ENCODE data around the gene PRR33.
"Not testable (repeated sequence)": the region's sequence is repeated elsewhere in the genome, so short reads cannot be mapped to it uniquely, and the experiment has no call there.

The PRR33 gene

DNA sequence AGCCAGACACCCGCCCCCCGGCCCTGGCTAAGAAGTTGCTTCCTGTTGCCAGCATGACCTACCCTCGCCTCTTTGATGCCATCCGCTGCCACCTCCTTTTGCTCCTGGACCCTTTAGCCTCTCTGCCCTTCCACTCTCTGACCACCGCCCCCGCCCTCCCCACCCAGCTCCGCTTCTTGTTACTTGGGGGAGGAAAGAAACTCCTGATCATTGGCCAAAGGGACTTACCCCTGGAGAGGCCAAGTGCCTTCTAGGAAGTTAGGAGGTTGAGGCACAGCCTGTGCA is at the start of gene PRR33:
TSS of gene PRR33 (minus strand) at position 65 of the 285 bp plus-strand sequence. CDS start 1,311 bp downstream, outside the sequence.
- no peak for DNase-seq

DNA sequence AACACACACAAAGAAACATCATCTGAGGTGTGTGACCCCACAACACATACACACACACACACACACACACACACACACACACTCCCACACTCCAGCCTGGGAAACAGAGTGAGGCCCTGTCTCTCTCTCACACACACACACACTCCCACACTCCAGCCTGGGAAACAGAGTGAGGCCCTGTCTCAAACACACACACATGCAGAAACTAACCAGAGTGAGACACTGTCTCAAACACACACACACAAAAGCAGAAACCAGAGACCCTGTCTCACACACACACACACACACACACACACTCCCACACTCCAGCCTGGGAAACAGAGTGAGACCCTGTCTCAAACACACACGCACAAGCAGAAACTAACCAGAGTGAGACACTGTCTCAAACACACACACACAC is 48.1 kb upstream of the PRR33 start:
- not testable (repeated sequence) for DNase-seq

DNA sequence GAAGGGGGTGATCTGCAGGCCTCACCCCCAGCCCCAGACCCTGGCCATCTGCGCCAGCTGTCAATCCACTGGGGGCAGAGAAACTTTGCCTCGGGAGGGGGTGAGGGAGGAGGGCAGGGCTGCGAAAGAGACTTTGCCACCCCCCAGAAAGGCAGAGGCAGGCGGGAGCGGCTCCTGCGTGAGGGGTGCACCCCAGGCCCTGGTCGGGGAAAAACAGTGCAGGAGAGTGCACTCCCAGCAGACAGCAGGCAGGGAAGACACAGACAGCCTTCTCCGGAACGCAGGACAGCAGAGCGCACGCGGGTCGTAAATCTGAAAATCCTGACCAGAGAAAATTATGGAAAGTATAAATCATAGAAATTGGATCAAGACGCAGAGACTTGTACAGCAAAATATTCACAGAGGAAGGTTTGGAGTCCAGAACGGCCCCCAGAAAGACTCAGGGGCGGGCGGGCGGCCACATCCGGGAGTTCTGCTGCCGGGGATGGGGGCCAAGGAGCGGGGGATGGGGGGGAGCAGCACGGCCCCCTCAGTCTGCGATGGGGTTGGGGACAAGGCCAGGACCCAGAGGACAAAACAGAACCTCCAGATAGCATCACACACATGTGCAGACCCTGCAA is 47.4 kb upstream of the PRR33 start:
- DNase-seq = no peak

DNA sequence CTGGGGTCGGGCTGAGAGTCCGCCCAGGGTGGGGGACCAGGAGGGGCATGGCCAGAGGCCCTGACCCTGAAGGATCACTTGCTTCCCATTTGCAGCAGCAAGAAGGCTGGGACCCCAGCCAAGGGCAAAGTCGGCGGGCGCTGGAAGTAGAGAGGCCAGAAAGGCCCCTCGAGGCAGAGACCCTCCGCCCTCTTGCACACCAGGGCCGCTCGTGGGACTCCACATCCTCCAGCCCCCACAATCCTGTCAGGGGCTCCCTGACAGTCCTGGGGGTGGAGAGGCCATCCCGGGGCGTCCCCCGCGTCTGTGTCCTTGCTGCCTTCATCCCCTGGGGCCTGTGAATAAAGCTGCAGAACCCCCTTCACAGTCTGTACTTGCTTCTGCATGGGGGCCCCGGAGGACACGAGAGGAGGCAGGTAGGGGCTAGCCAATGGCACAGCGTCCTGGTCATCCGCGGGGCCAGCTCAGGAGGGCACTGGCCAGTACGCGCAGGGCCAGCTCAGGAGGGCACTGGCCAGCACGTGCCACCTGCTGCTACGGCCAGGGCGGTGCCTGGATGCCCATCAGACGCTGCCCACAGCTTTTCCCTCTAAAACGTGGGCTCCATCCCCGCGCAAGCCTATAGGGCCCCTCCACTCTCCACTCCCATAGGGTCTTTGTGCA is 46.8 kb upstream of the PRR33 start:
- no peak for DNase-seq

DNA sequence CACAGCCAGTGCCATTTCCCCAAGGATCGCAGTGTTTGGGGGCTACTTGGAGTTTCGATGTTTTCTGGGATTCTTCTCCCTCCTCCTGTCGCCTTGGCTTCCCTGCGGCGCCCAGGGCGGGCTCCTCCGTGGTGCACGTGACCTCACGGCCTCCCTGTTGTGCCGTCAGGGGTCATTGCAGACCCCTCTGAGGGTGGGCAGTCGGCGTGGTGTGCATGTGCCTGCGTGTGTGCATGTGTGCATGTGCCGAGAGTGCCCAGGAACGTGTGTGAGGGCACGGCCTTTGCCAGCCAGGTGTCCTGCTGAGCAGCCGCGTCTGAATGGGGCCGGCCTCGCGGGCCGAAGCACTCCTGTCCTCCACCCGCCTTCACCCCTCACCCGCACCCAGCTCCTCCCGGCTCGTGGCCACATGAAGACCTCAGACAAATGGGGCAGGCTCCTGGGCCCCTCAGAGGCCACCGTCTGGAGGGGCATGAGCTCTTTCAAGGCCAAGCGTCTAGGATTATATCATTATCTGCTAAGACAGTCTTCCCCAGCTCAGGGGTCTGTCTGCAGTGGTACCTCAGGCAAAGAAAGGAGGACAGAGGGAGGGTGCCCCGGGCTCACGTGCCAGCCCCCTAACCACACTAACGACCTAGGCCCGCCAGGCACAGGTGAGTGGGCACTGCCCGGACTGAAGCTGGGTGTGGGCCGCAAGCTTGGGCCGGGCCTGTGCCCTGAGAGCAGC is 46.1 kb upstream of the PRR33 start:
- no peak for DNase-seq

DNA sequence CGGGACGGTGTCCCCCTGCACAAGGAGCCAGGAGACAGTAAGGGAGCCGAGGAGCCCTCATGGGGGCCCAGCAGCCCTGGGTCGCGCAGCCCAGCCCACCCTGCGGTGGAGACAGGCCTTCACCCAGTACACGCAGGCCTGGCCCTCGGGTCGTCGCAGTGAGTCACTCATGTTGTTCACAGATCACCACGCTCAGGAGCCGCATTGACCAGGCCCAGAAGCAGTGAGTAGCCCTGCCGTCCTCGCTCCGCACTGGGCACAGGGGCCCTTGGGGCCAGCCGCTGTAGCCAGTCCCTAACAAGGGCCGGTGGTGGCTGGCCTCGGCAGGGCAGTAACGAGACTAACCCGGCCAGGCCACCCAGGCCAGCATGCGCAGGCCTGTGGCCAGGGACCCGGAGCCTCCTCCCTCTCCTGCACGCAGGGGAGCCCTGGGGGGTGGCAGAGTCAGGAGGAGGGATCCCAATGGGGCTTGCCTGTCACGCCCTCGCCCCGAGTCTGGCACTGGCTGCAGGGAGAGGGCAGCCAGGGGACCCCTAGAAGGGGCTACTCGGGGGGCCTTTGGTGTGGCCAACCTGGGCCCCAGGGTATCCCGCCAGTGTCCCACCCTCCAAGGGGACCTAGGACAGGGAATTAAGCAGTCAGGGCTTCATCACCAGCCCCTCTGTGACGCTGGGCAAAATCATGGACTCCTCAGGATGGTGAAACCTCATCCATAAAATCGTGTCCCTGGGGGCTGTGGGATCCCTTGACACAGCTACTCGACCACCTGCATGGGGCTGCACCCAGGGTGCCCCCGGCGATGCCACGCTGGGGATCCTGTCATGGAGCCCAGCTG is 45.3 kb upstream of the PRR33 start:
- DNase-seq = no peak

DNA sequence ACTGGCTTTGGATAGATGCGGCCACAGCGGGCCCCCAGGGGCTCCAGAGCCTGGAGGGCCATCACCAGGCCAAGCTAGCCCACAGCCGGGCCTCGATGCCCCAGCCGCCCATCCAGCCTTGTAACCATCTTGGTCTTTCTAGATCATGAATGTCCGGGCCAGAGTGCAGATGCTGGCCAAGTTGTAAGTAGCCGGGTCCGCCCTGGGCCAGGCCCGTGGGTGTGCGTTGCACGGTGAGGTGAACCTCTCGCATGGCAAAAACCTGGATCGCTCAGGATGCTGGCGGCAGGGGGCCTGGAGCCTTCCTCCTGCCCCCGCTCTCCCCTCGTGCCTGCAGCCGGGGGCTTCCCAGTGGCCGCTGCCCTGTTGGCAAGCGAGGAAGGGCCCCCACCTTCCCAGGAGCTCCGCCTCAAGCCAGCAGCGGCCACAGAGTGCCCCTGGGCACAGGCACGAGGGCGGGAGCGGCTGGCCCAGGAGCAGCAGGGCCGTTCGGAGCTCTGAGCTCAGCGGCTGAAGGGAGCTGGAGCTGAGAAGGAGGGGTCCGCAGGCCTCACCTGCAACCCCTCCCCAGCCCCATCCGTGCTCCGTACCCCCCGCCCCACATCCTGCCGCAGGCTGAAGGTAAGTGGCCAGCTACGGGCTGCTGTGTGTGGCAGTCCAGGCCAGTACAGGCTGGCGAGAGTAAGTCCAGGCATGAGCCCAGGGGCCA is 44.5 kb upstream of the PRR33 start:
- no peak for DNase-seq

DNA sequence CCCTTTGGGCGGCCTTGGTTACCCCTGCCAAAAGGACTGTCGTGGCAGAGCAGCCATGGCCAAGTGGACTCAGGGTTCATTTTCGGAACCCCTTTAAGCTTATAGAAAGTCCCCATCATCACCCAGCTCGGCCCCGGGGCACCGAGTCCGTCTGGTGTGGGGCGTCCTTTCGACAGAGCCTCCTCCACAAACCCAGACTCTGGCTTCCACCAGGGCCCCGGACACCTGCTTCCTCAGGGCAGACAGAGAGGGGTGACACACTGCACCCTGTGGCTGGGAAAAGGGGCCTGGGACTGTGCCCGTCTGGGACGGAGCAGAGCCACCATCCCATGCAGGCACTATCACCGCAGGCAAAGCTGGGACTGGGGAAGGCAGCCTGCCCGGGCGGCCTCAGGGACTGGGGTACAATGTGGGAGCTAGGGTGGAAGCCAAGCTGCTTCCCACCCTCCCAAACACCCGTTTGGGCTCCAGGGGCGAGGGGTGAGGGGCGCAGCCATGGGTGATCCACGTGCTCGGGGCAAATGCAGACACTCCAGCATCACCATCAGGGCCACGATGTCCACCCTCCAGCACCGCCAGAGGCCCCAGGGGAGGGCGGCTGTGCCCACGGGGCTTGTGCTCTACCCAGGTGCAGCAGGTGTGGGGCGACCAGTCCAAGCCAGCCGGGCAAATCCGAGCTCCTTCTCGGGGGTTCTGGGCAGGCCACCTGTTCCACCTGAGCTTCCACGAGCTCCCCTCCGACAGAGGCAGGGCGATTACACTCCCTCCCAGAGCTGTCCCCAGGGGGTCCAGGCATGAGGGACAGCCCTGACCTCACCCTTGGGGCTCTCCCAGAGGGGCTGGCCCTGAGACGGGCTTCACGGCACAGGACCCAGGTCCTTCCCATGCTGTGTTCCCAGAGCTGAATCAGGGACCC is 43.7 kb upstream of the PRR33 start:
- no peak for DNase-seq

DNA sequence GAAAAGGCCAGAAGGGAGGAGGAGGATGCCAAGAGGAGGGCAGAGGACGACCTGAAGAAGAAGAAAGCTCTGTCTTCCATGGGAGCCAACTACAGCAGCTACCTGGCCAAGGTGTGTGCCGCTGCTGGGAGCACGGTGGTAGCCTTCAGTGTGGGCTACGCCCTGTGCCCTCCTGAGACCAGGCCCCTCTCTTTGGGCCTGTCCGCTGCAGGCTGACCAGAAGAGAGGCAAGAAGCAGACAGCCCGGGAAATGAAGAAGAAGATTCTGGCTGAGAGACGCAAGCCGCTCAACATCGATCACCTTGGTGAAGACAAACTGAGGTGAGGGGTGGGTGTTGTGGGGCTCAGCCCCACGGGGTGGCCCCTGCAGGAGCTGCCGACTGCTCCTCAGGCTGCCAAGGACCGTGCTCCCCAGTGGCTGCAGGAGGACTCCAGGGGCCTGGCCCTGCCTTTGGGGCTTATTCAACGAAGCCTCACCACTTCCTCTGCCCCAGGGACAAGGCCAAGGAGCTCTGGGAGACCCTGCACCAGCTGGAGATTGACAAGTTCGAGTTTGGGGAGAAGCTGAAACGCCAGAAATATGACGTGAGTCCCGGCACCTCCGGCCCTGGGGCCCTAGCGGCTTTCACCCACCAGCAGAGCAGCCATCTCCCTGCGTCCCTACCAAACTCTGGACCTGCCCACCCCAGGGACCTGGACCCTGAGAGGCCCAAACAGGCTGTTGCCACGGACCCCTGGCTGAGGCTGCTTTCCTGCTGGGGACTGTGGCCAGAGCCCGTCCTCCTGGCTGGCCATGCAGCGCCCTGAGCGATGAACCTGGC is 42.9 kb upstream of the PRR33 start:
- DNase-seq = no peak

DNA sequence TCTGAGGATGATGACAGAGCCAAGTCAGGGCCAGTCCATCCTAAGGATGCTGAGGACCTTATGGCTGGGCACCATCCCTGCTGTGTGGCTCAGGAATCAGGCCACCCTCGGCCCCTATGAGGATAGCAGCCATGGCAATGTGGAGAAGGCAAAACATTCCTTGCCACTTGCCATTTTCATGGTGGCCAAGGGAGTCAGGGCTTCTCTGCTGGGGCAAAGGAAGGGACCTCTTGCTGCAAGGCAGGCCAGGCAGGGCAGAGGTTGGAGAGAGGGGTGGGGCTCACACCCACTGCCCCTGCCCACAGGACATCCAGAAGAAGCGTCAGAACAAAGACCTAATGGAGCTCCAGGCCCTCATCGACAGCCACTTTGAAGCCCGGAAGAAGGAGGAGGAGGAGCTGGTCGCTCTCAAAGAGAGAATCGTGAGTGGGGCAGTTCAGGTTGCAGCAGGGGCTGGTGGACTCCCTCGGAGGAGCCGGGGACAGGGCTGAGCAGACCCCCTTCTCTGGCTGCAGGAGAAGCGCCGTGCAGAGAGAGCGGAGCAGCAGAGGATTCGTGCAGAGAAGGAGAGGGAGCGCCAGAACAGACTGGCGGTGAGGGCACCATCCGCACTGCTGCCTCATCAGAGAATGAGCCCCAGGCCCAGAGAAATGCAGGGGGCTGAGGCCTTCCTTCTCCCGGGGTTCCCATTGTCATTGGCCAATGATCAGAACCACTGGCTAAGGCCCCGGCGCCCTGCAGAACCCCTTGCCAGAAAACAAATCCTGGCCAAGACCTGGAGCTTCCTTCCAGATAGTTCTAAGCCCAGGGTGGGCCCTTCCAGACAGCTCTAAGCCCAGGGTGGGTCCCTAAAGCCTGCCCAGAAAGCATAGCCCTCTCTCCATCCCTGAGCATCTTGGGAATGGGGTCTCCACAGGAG is 42.0 kb upstream of the PRR33 start:
- DNase-seq = no peak

DNA sequence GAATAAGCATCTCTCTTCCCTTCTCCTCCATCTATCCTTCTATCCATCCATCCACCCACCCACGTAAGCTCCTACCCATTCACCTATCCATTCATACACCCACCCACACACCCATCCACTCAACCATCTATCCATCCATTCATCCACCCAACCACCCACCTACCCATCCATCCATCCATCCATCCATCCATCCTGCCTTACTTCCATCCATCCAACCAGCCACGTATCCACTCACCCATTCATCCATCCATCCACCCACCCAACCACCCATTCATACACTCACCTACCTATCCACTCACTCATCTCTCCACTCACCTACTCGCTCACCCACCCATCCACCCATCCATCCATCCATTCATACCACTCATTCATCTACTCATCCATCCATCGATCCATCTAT is 41.0 kb upstream of the PRR33 start:
- DNase-seq = no peak

DNA sequence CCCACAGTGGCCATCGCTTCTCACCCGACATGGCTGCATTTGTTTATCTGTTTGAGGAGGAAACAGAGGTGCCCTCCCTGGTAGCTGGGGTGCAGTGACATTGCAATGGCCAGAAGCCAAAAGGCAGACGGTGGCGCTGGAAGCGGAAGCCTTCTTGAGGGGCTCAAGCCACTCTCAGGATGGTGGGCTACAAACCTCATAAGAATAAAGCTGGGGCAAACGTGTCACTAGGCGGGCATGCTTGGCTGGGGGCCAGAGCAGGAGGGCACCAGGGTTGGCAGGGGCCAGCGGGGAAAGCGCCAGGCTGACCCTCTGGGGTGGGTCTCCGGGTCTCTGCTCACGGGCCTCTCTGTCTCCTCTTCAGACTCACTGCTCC is 40.4 kb upstream of the PRR33 start:
- no peak for DNase-seq

DNA sequence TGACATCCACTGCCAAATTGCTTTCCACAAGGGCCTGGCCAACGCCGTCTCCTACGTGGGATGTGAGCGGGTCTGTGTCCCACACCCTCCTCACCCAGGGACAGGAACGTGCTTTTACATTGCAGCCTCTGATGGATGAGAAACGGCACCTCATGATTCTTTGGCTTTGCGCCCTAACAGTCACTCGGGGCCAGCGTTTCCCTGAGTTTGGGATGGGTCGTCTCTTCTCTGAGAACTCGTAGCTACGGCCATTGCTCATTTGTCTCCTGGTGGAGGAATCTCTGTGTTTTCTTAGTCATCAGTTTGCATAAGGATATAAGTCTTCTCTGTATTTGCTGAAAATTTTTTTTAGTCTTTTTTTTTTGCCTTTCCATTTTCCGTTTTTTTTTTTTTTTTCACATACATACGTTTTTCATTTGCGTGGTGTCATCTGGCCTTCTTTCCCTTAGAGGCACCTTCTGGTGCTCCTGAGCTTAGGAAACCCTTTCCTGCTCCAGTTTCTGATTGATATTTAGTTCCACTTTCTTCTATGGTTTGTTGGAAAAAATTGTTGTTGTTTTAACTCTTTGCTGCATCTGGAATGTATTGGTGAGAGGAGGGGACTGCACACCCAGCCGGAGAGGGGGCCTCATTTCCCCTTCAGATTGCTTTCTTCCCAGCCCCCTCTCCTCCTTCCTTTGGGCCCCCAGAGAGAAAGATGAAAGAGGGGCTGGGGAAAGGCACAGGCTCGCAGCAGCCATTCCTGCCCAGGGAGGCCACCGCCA is 39.8 kb upstream of the PRR33 start:
- DNase-seq = no peak

DNA sequence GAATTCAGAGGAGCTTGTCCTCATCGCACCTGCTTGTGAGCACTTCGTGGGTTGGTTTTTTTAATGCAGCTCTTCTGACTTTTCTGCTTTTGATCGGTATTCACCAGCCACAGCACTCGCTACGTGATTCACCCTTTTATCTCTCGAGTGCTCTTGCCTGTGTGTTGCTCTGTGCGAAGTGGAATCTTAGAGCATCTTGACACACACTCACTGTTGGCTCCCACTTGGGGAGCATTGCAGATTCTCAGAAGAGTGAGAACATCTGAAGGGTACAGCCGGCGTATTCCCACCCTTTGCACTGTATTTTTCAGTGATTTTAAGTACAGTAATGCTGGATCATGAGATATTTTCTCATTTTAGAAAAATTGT is 38.8 kb upstream of the PRR33 start:
- DNase-seq = no peak

DNA sequence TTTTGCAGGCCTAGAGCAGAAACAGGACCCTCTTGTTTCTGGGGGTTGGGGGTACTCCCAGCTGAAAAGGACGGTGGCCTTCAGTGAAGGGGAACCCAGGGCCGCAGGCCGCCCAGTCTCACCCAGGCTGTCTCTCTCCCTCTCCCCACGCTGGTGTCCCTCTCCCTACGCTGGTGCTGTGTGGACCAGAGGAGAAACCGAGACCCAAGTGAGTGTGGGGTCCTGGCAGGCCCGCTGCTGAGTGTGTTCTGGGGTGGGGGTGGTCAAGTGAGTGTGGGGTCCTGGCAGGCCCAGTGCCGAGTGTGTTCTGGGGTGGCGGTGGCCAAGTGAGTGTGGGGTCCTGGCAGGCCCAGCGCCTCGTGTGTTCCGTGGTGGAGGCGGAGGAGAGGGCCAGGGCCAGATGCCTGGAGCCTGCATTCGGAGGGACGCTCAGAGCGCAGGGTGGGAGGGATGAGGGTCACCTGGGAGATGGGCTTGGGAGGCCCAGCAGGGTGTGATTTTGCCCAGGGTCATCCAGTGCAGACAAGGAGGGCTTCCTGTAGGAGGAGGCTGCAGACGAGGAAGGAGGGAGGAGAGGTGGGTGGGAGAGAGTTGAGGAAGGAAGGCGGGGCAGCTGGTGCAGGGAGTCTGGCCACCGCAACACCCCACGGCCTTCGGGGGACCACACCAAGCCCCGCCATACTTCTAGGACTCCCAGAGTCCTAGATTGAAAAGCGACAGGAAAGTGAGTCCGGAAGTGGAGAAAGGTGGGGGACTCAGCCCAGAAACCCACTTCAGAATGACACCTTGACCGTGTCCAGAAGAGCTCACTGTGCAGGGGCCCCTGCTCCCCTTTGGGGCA is 38.1 kb upstream of the PRR33 start:
- DNase-seq = no peak

DNA sequence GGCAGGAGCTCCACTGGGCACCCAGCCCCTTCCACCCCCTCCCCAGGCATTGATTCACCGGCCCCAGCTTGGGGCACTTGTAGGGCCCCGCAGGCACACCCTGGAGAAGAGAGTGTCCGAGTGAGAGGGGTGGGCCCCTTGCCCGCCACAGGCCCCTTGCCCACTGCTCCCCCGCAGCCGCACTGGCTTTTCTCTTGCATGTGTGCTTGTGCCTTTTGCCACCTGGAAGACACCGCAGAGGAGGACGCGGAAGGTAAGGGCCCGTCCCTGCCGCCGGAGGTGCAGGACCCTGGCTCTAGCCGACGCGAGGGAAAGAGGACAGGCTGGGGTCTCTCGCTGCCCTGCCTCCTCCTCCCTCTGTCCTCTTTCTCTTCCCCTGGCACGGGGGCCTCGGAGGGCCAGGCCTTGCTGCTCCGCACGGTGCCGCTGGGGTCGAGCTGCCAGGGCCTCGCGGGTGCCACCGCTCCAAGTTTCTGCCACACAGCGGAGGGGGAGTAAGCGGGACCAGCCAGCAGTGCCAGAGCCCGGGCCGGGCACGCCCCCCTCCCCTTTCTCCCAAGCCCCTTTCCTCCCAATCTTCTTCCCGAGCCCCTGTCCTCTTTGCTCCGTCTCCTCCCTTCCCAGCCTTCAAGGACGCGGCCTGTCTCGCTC is 37.3 kb upstream of the PRR33 start:
- DNase-seq = no peak

DNA sequence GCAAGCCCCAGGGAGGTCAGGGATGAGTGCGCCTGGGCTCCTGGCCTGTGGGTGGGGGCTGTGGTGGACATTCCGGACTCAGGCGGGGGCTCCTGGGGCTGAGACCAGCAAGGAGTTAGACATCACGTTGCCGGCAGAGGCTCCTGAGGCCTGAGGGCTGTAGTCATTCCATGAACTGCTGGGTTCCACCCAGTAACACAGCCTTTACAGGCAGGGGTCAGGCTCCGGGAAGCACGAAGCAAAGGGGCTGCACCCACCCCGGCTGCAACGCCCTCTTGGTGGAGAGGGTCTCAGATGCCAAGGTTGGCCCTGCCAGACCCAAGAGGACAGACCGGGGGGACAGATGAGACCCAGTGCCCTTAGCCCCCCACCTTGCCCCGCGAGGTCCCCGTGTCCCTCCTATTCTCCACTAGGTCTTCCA is 36.8 kb upstream of the PRR33 start:
- DNase-seq = no peak
